Measurements from ENCODE around the gene GAS6.
A peak's percentile ranks its signal among the peaks of the same experiment; 100 is the strongest.
"Not testable (repeated sequence)": the region's sequence is repeated elsewhere in the genome, so short reads cannot be mapped to it uniquely, and the experiment has no call there.

Gene GAS6

GRCh38 chr13:113804017-113804702 is 59.7 kb downstream of the GAS6 start:
- DNase-seq: peak; percentile 33

- no peak for DNase-seq
Observed at GRCh38 chr13:113803409-113804016, 60.4 kb downstream of the GAS6 start.

GRCh38 chr13:113802761-113803160 is 61.1 kb downstream of the GAS6 start:
- no peak for DNase-seq

- DNase-seq: peak; percentile 65
Observed at GRCh38 chr13:113802090-113802531, 61.8 kb downstream of the GAS6 start.

- no peak for DNase-seq
Observed at GRCh38 chr13:113801289-113801961, 62.5 kb downstream of the GAS6 start.

- DNase-seq: no peak
Observed at GRCh38 chr13:113800576-113800926, 63.3 kb downstream of the GAS6 start.

GRCh38 chr13:113798200-113798811 is 65.6 kb downstream of the GAS6 start:
- DNase-seq: no peak

GRCh38 chr13:113796964-113797676 is 66.8 kb downstream of the GAS6 start:
- DNase-seq: no peak

- no peak for DNase-seq
Observed at GRCh38 chr13:113796211-113796963, 67.5 kb downstream of the GAS6 start.

GRCh38 chr13:113795362-113795761 is 68.5 kb downstream of the GAS6 start:
- DNase-seq: not testable (repeated sequence)

GRCh38 chr13:113794764-113795173 is 69.1 kb downstream of the GAS6 start:
- no peak for DNase-seq

- no peak for DNase-seq
Observed at GRCh38 chr13:113794086-113794485, 69.8 kb downstream of the GAS6 start.

GRCh38 chr13:113793718-113794085 is 70.2 kb downstream of the GAS6 start:
- no peak for DNase-seq

GRCh38 chr13:113792886-113793717 is 70.8 kb downstream of the GAS6 start:
- DNase-seq: no peak

GRCh38 chr13:113792236-113792770 is 71.6 kb downstream of the GAS6 start:
- no peak for DNase-seq

GRCh38 chr13:113791761-113792160 is 72.1 kb downstream of the GAS6 start:
- DNase-seq: no peak

GRCh38 chr13:113791226-113791625 is 72.7 kb downstream of the GAS6 start:
- no peak for DNase-seq

- DNase-seq: not testable (repeated sequence)
Observed at GRCh38 chr13:113789931-113790330, 73.9 kb downstream of the GAS6 start.

GRCh38 chr13:113789167-113789566 is 74.7 kb downstream of the GAS6 start:
- DNase-seq: no peak

GRCh38 chr13:113788413-113789135 is 75.3 kb downstream of the GAS6 start:
- no peak for DNase-seq

Measured in T1000 (cell line).